ENCODE results near the gene CTNNA3. TPM values are rescaled to one million over a fixed set of nuclear protein-coding genes. Genes with fewer than 3 reads are reported as not detected.
"Not testable (repeated sequence)": the region's sequence is repeated elsewhere in the genome, so short reads cannot be mapped to it uniquely, and the experiment has no call there.

The CTNNA3 gene
- total RNA-seq, 1 experiment from 2014 or later = 0.85 TPM

DNA sequence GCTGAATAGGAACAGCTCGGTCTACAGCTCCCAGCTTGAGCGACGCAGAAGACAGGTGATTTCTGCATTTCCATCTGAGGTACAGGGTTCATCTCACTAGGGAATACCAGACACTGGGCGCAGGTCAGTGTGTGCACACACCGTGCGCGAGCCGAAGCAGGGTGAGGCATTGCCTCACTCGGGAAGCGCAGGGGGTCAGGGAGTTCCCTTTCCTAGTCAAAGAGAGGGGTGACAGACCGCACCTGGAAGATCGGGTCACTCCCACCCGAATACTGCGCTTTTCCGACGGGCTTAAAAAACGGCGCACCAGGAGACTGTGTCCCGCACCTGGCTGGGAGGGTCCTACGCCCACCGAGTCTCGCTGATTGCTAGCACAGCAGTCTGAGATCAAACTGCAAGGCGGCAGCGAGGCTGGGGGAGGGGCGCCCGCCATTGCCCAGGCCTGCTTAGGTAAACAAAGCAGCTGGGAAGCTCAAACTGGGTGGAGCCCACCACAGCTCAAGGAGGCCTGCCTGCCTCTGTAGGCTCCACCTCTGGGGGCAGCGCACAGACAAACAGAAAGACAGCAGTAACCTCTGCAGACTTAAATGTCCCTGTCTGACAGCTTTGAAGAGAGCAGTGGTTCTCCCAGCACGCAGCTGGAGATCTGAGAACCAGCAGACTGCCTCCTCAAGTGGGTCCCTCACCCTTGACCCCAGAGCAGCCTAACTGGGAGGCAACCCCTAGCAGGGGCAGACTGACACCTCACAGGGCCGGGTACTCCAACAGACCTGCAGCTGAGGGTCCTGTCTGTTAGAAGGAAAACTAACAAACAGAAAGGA lies 465.1 kb downstream of the CTNNA3 start:
- DNase-seq (ENCODE audit: low read depth, low spot score); ATAC-seq; H3K36me3 ChIP-seq (ENCODE audit: control insufficient read depth, insufficient read depth, low read length); H3K4me1 ChIP-seq (ENCODE audit: control insufficient read depth, insufficient read depth, low read length); BruUV-seq (replicated peaks); in situ Hi-C loops (cut with HindIII; ENCODE audit: low pct_unique_long_range_greater_than_20kb, low sequenced_read_pairs); H3K9me3 ChIP-seq (ENCODE audit: control insufficient read depth, insufficient read depth, low read depth, low read length); H3K27me3 ChIP-seq (ENCODE audit: control insufficient read depth, insufficient read depth, low read length); intact Hi-C loops (cut with micrococcal nuclease; ENCODE audit: unreplicated experiment); H3K27ac ChIP-seq (ENCODE audit: low read length); CTCF ChIA-PET; POLR2A ChIA-PET: not testable (repeated sequence)
- H3K4me3 ChIP-seq (ENCODE audit: low read depth in 2 of 2, low read length in 2 of 2) = peak overlapping the region in 1 of 2 experiments; percentile 14; a peak in 1 of 4 replicates

DNA sequence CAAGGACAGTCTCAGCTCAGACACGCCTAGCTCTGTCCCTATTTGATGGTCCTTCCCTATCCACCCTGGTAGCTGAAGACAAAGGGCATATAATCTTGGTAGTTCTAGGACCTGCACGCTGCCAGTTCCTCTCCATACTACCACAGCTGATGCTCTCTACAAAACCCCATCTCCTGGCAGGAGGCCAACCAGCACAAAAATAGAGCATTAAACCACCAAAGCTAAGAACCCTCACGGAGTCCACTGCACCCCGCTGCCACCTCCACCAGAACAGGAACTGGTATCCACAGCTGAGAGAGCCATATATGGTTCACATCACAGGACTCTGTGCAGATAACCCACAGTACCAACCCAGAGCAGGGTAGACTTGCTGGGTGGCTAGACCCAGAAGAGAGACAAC lies 470.8 kb downstream of the CTNNA3 start:
- DNase-seq (ENCODE audit: low read depth, low spot score) (no peak), ATAC-seq (no peak)
- intact Hi-C loops (cut with micrococcal nuclease; ENCODE audit: unreplicated experiment) = no loop called here
- H3K27ac ChIP-seq (ENCODE audit: low read length) = no peak overlapping the region
- no peaks in the 10 kb centered on the region for H3K9me3 ChIP-seq (ENCODE audit: control insufficient read depth, insufficient read depth, low read depth, low read length)
- TF ChIP-seq POLR2AphosphoS5 (IDR thresholded peaks at IDR 0.05; ENCODE audit: low read depth, low read length) (no peak), TCF7L2 (IDR thresholded peaks at IDR 0.05; ENCODE audit: low read depth, low read length) (no peak), SIN3A (IDR thresholded peaks at IDR 0.05; ENCODE audit: borderline replicate concordance, insufficient read depth, low read depth, low read length) (no peak)
- TF ChIP-seq, protein P1, sequence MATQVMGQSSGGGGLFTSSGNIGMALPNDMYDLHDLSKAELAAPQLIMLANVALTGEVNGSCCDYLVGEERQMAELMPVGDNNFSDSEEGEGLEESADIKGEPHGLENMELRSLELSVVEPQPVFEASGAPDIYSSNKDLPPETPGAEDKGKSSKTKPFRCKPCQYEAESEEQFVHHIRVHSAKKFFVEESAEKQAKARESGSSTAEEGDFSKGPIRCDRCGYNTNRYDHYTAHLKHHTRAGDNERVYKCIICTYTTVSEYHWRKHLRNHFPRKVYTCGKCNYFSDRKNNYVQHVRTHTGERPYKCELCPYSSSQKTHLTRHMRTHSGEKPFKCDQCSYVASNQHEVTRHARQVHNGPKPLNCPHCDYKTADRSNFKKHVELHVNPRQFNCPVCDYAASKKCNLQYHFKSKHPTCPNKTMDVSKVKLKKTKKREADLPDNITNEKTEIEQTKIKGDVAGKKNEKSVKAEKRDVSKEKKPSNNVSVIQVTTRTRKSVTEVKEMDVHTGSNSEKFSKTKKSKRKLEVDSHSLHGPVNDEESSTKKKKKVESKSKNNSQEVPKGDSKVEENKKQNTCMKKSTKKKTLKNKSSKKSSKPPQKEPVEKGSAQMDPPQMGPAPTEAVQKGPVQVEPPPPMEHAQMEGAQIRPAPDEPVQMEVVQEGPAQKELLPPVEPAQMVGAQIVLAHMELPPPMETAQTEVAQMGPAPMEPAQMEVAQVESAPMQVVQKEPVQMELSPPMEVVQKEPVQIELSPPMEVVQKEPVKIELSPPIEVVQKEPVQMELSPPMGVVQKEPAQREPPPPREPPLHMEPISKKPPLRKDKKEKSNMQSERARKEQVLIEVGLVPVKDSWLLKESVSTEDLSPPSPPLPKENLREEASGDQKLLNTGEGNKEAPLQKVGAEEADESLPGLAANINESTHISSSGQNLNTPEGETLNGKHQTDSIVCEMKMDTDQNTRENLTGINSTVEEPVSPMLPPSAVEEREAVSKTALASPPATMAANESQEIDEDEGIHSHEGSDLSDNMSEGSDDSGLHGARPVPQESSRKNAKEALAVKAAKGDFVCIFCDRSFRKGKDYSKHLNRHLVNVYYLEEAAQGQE (IDR thresholded peaks at IDR 0.05; ENCODE audit: insufficient read depth in 1 of 2, low read depth in 2 of 2, low read length in 1 of 2) = no peak
- TF ChIP-seq, protein P2, sequence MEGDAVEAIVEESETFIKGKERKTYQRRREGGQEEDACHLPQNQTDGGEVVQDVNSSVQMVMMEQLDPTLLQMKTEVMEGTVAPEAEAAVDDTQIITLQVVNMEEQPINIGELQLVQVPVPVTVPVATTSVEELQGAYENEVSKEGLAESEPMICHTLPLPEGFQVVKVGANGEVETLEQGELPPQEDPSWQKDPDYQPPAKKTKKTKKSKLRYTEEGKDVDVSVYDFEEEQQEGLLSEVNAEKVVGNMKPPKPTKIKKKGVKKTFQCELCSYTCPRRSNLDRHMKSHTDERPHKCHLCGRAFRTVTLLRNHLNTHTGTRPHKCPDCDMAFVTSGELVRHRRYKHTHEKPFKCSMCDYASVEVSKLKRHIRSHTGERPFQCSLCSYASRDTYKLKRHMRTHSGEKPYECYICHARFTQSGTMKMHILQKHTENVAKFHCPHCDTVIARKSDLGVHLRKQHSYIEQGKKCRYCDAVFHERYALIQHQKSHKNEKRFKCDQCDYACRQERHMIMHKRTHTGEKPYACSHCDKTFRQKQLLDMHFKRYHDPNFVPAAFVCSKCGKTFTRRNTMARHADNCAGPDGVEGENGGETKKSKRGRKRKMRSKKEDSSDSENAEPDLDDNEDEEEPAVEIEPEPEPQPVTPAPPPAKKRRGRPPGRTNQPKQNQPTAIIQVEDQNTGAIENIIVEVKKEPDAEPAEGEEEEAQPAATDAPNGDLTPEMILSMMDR (IDR thresholded peaks at IDR 0.05) = no peak
- H3K4me3 ChIP-seq (ENCODE audit: low read depth in 2 of 2, low read length in 2 of 2) = no peak overlapping the region
- ChIA-PET CTCF (no interaction called here), POLR2A (no interaction called here)
- H3K4me1 ChIP-seq (ENCODE audit: control insufficient read depth, insufficient read depth, low read length) = no peaks in the 10 kb centered on the region
- H3K27me3 ChIP-seq (ENCODE audit: control insufficient read depth, insufficient read depth, low read length) = no peaks in the 10 kb centered on the region
- BruUV-seq (replicated peaks) = no TSS peak
- in situ Hi-C loops (cut with HindIII; ENCODE audit: low pct_unique_long_range_greater_than_20kb, low sequenced_read_pairs) = no loop called here
- H3K36me3 ChIP-seq (ENCODE audit: control insufficient read depth, insufficient read depth, low read length) = no peaks in the 10 kb centered on the region

DNA sequence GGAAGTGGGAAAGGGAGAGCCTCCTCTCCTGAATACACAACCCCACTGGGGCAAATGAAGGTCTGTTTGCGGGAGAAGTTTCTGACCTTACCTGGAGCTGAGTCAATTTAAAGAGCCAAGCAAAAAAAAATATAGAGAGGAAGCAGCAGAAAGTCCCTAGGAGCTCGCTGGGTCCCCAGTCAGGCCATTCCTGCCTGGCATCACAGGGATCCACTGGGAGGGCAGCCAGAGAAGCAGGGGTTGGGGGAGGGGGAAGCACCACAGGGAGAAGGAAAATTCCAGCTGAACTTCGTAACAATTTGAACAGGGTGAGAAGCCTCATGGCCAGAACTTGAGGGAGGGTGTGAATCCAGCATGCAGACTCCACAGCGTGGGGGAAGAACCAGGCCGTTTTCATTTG lies 471.4 kb downstream of the CTNNA3 start:
- no peaks in the 10 kb centered on the region for H3K27me3 ChIP-seq (ENCODE audit: control insufficient read depth, insufficient read depth, low read length)

More for the DNA sequence above, 471.4 kb downstream of the CTNNA3 start:
- Histone ChIP-seq H3K27ac (ENCODE audit: low read length) (no peak overlapping the region), H3K4me1 (ENCODE audit: control insufficient read depth, insufficient read depth, low read length) (no peaks in the 10 kb centered on the region), H3K36me3 (ENCODE audit: control insufficient read depth, insufficient read depth, low read length) (no peaks in the 10 kb centered on the region), H3K4me3 (ENCODE audit: low read depth in 2 of 2, low read length in 2 of 2) (no peak overlapping the region), H3K9me3 (ENCODE audit: control insufficient read depth, insufficient read depth, low read depth, low read length) (no peaks in the 10 kb centered on the region)
- ATAC-seq (no peak), DNase-seq (ENCODE audit: low read depth, low spot score) (no peak)
- ChIA-PET POLR2A (no interaction called here), CTCF (no interaction called here)
- TF ChIP-seq, protein P1 (IDR thresholded peaks at IDR 0.05; ENCODE audit: insufficient read depth in 1 of 2, low read depth in 2 of 2, low read length in 1 of 2) = no peak
- TF ChIP-seq TCF7L2 (IDR thresholded peaks at IDR 0.05; ENCODE audit: low read depth, low read length) = no peak
- TF ChIP-seq SIN3A (IDR thresholded peaks at IDR 0.05; ENCODE audit: borderline replicate concordance, insufficient read depth, low read depth, low read length) = no peak
- TF ChIP-seq POLR2AphosphoS5 (IDR thresholded peaks at IDR 0.05; ENCODE audit: low read depth, low read length) = no peak
- TF ChIP-seq, protein P2 (IDR thresholded peaks at IDR 0.05) = no peak
- BruUV-seq (replicated peaks) = no TSS peak
- in situ Hi-C loops (cut with HindIII; ENCODE audit: low pct_unique_long_range_greater_than_20kb, low sequenced_read_pairs) (no loop called here), intact Hi-C loops (cut with micrococcal nuclease; ENCODE audit: unreplicated experiment) (no loop called here)
